OCI-LY1 (cell line): ENCODE data around the gene ACAD11.

ENCODE experiments used
- CTCF ChIP-seq: fragments of 200-600 bp; sonication (generic), shearing (Covaris generic); IDR thresholded peaks from 2 replicates; pipeline ENCODE4 v1.5.1; 2017; ENCODE audit warnings: mild to moderate bottlenecking, antibody characterized with exemption, low read length, moderate library complexity, mixed read lengths
- EZH2 ChIP-seq: fragments of 200-600 bp; sonication (generic), shearing (Covaris generic); IDR thresholded peaks from 2 replicates; pipeline ENCODE4 v1.8.0; 2017; ENCODE audit warnings: borderline replicate concordance, mixed run types, mild to moderate bottlenecking, antibody characterized with exemption, low read length, moderate library complexity, mixed read lengths

GRCh38 chr3:132522353-132522752 is 137.3 kb downstream of the ACAD11 start:
- no peak for TF ChIP-seq CTCF
- no peak for TF ChIP-seq EZH2
